GM12878 (cell line): ENCODE data around the gene MAP3K6.

Source experiments
- CHD2 ChIP-seq: IDR thresholded peaks from 2 replicates; pipeline ENCODE4 v1.6.1; 2011; ENCODE audit warnings: low read depth, low read length, improper control_type of control experiment, borderline replicate concordance
- KDM1A ChIP-seq: fragments of 200-600 bp; sonication (generic); IDR thresholded peaks from 2 replicates; pipeline ENCODE4 v1.6.1; 2016; ENCODE audit warnings: borderline replicate concordance
- POLR2A ChIP-seq: IDR thresholded peaks from 2 replicates; pipeline ENCODE4 v1.6.1; 2011; ENCODE audit warnings: low read depth, mild to moderate bottlenecking, low read length
- TAF1 ChIP-seq: IDR thresholded peaks from 2 replicates; pipeline ENCODE4 v1.6.1; 2011; ENCODE audit warnings: mild to moderate bottlenecking, low read depth, low read length, borderline replicate concordance

- TF ChIP-seq POLR2A (no peak), CHD2 (0 out of 2 replicates have a peak, but pooled peaks have one; percentile 27), KDM1A (no peak), TAF1 (no peak)
Observed at GRCh38 chr1:27357281-27358037, 9.3 kb downstream of the MAP3K6 start.
